OCI-LY3 (cell line): ENCODE measurements around the gene A4GALT.

Experiments used
- EZH2phosphoT487 ChIP-seq: fragments of 200-600 bp; shearing (Covaris generic); IDR thresholded peaks from 2 replicates; pipeline ENCODE4 v1.6.1; 2018; ENCODE audit warnings: antibody characterized with exemption, mixed run types, low read depth
- TF ChIP-seq, protein P1 (sequence below): fragments of 200-600, 300-600 bp; sonication (generic); IDR thresholded peaks from 2 replicates; pipeline ENCODE4 v1.5.1; 2014; ENCODE audit warnings: antibody characterized with exemption, low read length, low read depth

DNA sequence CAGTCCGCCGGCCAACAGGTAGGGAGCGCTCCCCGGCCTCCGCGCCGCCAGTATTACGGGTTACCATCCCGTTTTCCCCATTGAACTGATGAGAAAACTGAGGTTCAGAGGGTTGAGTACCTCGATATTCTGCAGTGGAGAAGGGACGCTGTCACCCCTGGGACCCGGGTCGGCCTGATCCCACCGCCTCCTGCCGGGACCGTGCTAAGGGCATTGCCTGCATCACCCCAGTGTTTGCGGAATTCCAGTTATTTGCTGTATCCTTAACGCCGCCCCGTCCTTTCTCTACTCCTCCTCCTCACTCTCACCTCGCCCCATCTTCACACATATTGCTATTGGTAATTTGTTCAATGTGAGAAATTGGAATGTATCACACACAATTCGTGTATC lies 370 bp upstream of the A4GALT start:
- TF ChIP-seq, protein P1, sequence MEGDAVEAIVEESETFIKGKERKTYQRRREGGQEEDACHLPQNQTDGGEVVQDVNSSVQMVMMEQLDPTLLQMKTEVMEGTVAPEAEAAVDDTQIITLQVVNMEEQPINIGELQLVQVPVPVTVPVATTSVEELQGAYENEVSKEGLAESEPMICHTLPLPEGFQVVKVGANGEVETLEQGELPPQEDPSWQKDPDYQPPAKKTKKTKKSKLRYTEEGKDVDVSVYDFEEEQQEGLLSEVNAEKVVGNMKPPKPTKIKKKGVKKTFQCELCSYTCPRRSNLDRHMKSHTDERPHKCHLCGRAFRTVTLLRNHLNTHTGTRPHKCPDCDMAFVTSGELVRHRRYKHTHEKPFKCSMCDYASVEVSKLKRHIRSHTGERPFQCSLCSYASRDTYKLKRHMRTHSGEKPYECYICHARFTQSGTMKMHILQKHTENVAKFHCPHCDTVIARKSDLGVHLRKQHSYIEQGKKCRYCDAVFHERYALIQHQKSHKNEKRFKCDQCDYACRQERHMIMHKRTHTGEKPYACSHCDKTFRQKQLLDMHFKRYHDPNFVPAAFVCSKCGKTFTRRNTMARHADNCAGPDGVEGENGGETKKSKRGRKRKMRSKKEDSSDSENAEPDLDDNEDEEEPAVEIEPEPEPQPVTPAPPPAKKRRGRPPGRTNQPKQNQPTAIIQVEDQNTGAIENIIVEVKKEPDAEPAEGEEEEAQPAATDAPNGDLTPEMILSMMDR = no peak
- TF ChIP-seq EZH2phosphoT487 = no peak
